ENCODE data around the gene KLHL18. TPM values are rescaled to one million over a fixed set of nuclear protein-coding genes. Genes with fewer than 3 reads are reported as not detected.

KLHL18 gene
- total RNA-seq, 1 donor from 2014 or later = 27.2 TPM

DNA sequence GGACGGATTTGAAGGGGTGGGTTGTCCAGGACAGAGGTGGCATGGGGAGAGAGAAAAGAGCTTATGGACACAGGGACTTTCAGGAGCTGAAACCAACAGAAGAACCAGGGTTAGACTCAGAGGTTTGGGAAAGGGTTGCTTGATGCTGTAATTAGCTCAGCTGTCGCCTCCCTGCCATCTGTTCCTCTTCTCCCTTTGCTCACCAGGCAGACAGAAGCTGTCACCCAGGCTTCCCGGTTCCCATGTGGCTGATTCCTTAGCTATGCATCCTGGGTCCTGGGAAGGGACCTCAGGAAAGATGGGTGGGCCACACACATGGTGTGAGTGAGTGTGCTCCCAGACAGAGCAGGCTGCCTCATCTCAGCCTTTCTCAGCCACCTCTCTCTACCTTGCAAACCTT is 112.1 kb downstream of the KLHL18 start:
- DNase-seq (ENCODE audit: low spot score) = no peak

Other genes starting within 250 kb of the KLHL18 start
- 68.9 TPM for gene SETD2, start 118.8 kb upstream of the KLHL18 start, total RNA-seq
- gene KIF9, start 145 bp upstream of the KLHL18 start, total RNA-seq = 12.7 TPM
- 55.1 TPM for gene PTPN23, start 98.1 kb downstream of the KLHL18 start, total RNA-seq
- 139 TPM for gene SCAP, start 193.0 kb downstream of the KLHL18 start, total RNA-seq
- gene ELP6, start 230.8 kb downstream of the KLHL18 start, total RNA-seq = 25.8 TPM